MCF 10A (cell line): Measurements from ENCODE around the gene MARCHF9. TPM values are rescaled to one million over a fixed set of nuclear protein-coding genes. Genes with fewer than 3 reads are reported as not detected.

Experiments used
- BruUV-seq: library from RNA; stranded (reverse); fragments of 400-500 nt; replicated peaks from 2 replicates; lab custom pipeline; 2021; lab: Mats Ljungman, UMichigan
- CTCF ChIA-PET: fragments of 300-600 bp; sonication (Branson Sonifier 250); formaldehyde crosslinking; extraction: SDS; loops from one replicate; lab custom pipeline; 2021; ENCODE audit warnings: antibody characterized with exemption, inconsistent platforms; lab: Yijun Ruan, JAX
- POLR2A ChIA-PET: fragments of 300-600, 350-650 bp; sonication (Branson Sonifier 250); formaldehyde crosslinking; extraction: SDS; loops from one replicate; lab custom pipeline; 2020; ENCODE audit warnings: antibody characterized with exemption, inconsistent platforms; lab: Yijun Ruan, JAX
- DNase-seq: peaks from one replicate; pipeline ENCODE4 v3.0.0-alpha.2; 2018; ENCODE audit not compliant: unreplicated experiment
- H3K27ac Mint-ChIP-seq: one replicate; pipeline ENCODE4 v1.8.0; 2022; ENCODE audit warnings: mild to moderate bottlenecking, low read depth, mixed read lengths; ENCODE audit not compliant: unreplicated experiment
- H3K27me3 Mint-ChIP-seq: one replicate; pipeline ENCODE4 v1.8.0; 2022; ENCODE audit warnings: mixed read lengths; ENCODE audit not compliant: insufficient read depth, unreplicated experiment
- H3K36me3 Mint-ChIP-seq: one replicate; pipeline ENCODE4 v1.8.0; 2022; ENCODE audit warnings: mild to moderate bottlenecking, moderate library complexity, mixed read lengths; ENCODE audit not compliant: insufficient read depth, unreplicated experiment
- H3K4me1 Mint-ChIP-seq: one replicate; pipeline ENCODE4 v1.8.0; 2022; ENCODE audit warnings: mixed read lengths; ENCODE audit not compliant: insufficient read depth, unreplicated experiment
- H3K4me3 Mint-ChIP-seq: one replicate; pipeline ENCODE4 v1.8.0; 2022; ENCODE audit warnings: mild to moderate bottlenecking, moderate library complexity, mixed read lengths; ENCODE audit not compliant: unreplicated experiment
- H3K9me3 Mint-ChIP-seq: one replicate; pipeline ENCODE4 v1.8.0; 2022; ENCODE audit warnings: mixed read lengths; ENCODE audit not compliant: unreplicated experiment
- CTCF ChIP-seq: fragments of 200-600 bp; IDR thresholded peaks from one replicate; pipeline ENCODE4 v1.8.0; 2022; ENCODE audit warnings: antibody characterized with exemption, mild to moderate bottlenecking; ENCODE audit not compliant: unreplicated experiment
- intact Hi-C: fragments of 100-400 bp; cut with micrococcal nuclease; formaldehyde crosslinking; loops from 2 replicates; pipeline ENCODE4 v1.14.1; 2022
- total RNA-seq: library from RNA; stranded (reverse); gene quantifications from 2 replicates; pipeline ENCODE4 v1.2.3, GENCODE V29; 2022

Gene MARCHF9
- total RNA-seq, 1 experiment from 2014 or later, result 8.7 TPM

GRCh38 chr12:57781244-57781643, 26.3 kb downstream of the MARCHF9 start:
- ChIA-PET POLR2A (interaction anchor here (0.7 to 3.7 kb wide), 6 partner anchors 8 to 153 kb away, joined by 3 to 39 read pairs (median 3); partner anchors contain the start of genes CTDSP2, CYP27B1, EEF1AKMT3 and METTL1), CTCF (interaction anchor here (0.7 to 1.5 kb wide), 8 partner anchors 9 to 125 kb away, joined by 3 to 7 read pairs (median 4); partner anchors contain the start of genes EEF1AKMT3 and METTL1)
- peaks cover 21% of the 10 kb centered on the region for H3K4me1 Mint-ChIP-seq
- no peak for TF ChIP-seq CTCF
- peak overlapping the region; percentile 20 for H3K27ac Mint-ChIP-seq
- DNase-seq, result no peak
- BruUV-seq, result no TSS peak
- H3K36me3 Mint-ChIP-seq, result peaks cover 36% of the 10 kb centered on the region
- intact Hi-C loops, result no loop called here
- H3K9me3 Mint-ChIP-seq, result no peaks in the 10 kb centered on the region
- no peak overlapping the region for H3K4me3 Mint-ChIP-seq
- H3K27me3 Mint-ChIP-seq, result no peaks in the 10 kb centered on the region

- TF ChIP-seq CTCF, result no peak
- no peak overlapping the region for H3K4me3 Mint-ChIP-seq
- H3K9me3 Mint-ChIP-seq, result no peaks in the 10 kb centered on the region
- H3K4me1 Mint-ChIP-seq, result peaks cover 25% of the 10 kb centered on the region
- no TSS peak for BruUV-seq
- H3K27ac Mint-ChIP-seq, result peak overlapping the region; percentile 20
- ChIA-PET POLR2A (interaction anchor here (0.7 to 3.7 kb wide), 5 partner anchors 9 to 136 kb away, joined by 3 to 39 read pairs (median 3); partner anchors contain the start of genes CTDSP2, CYP27B1, EEF1AKMT3 and METTL1), CTCF (interaction anchor here (0.7 to 1.5 kb wide), 8 partner anchors 9 to 124 kb away, joined by 3 to 6 read pairs (median 4); partner anchors contain the start of genes EEF1AKMT3 and METTL1)
- intact Hi-C loops, result loop anchor here (1.0 kb wide), 1 partner anchor 124 kb away; no protein-coding TSS in a partner anchor
- H3K27me3 Mint-ChIP-seq, result no peaks in the 10 kb centered on the region
- peaks cover 36% of the 10 kb centered on the region for H3K36me3 Mint-ChIP-seq
- no peak for DNase-seq
Measured at GRCh38 chr12:57781801-57782200, 26.9 kb downstream of the MARCHF9 start.

GRCh38 chr12:57782243-57782607, 27.3 kb downstream of the MARCHF9 start:
- intact Hi-C loops, result loop anchor here (1.0 kb wide), 1 partner anchor 123 kb away; no protein-coding TSS in a partner anchor
- Mint-ChIP-seq H3K4me3 (peak overlapping the region; percentile 98), H3K36me3 (peaks cover 37% of the 10 kb centered on the region), H3K27me3 (no peaks in the 10 kb centered on the region), H3K27ac (peak overlapping the region; percentile 86), H3K9me3 (no peaks in the 10 kb centered on the region), H3K4me1 (peaks cover 25% of the 10 kb centered on the region)
- ChIA-PET POLR2A (interaction anchor here (0.6 to 3.7 kb wide), 13 partner anchors 9 to 159 kb away, joined by 3 to 39 read pairs (median 5); partner anchors contain the start of genes ATP23, CYP27B1, EEF1AKMT3 and METTL1), CTCF (interaction anchor here (0.6 to 2.5 kb wide), 16 partner anchors 8 to 120 kb away, joined by 3 to 15 read pairs (median 4); partner anchors contain the start of genes CYP27B1, EEF1AKMT3 and METTL1)
- no peak for DNase-seq
- no peak for TF ChIP-seq CTCF
- no TSS peak for BruUV-seq
